IMR-90 (cell line): Measurements from ENCODE around the gene HACL1. TPM values are rescaled to one million over a fixed set of nuclear protein-coding genes. Genes with fewer than 3 reads are reported as not detected.

Source experiments
- ATAC-seq: fragments of 200-7000 bp; cut with Tn5 transposase; 2 replicates; pipeline ENCODE4 v1.9.1; 2020; ENCODE audit warnings: low read depth, mild to moderate bottlenecking, moderate library complexity
- BruUV-seq: library from RNA; stranded (reverse); fragments of 400-500 nt; replicated peaks from 2 replicates; lab custom pipeline; 2021; lab: Mats Ljungman, UMichigan
- CTCF ChIA-PET: fragments of 300-600 bp; formaldehyde crosslinking; extraction: SDS; loops from one replicate; lab custom pipeline; 2021; ENCODE audit warnings: antibody characterized with exemption; lab: Yijun Ruan, JAX
- POLR2A ChIA-PET: fragments of 300-600 bp; sonication (Branson Sonifier 250); formaldehyde crosslinking; loops from one replicate; lab custom pipeline; 2022; ENCODE audit warnings: antibody characterized with exemption; ENCODE audit not compliant: unreplicated experiment; lab: Charles Lee
- DNase-seq: peaks from one replicate; pipeline ENCODE4 v3.0.0; 2013
- H2AFZ ChIP-seq: replicated peaks from 2 replicates; pipeline ENCODE3; 2013; ENCODE audit warnings: low read length, mild to moderate bottlenecking; ENCODE audit not compliant: poor library complexity
- H2AK5ac ChIP-seq: 2 replicates; pipeline ENCODE4 v1.6.1; 2013; ENCODE audit warnings: low read depth, low read length, inconsistent platforms
- H2AK9ac ChIP-seq: replicated peaks from 2 replicates; pipeline ENCODE3; 2013; ENCODE audit warnings: mild to moderate bottlenecking, low read depth, low read length, moderate library complexity; ENCODE audit not compliant: poor library complexity
- H2BK120ac ChIP-seq: 2 replicates; pipeline ENCODE4 v1.6.1; 2013; ENCODE audit warnings: low read depth, low read length, inconsistent platforms
- H2BK15ac ChIP-seq: 3 replicates; pipeline ENCODE4 v1.6.1; 2013; ENCODE audit warnings: low read depth, low read length, inconsistent platforms
- H2BK20ac ChIP-seq: 2 replicates; pipeline ENCODE4 v1.6.1; 2013; ENCODE audit warnings: low read depth, mild to moderate bottlenecking, inconsistent platforms, low read length, moderate library complexity
- H2BK5ac ChIP-seq: 2 replicates; pipeline ENCODE4 v1.6.1; 2013; ENCODE audit warnings: mild to moderate bottlenecking, low read depth, low read length, inconsistent platforms; ENCODE audit not compliant: poor library complexity, severe bottlenecking
- H3K14ac ChIP-seq: replicated peaks from 2 replicates; pipeline ENCODE4 v1.6.1; 2013; ENCODE audit warnings: low read depth, low read length, inconsistent platforms
- H3K18ac ChIP-seq: 2 replicates; pipeline ENCODE4 v1.6.1; 2013; ENCODE audit warnings: low read depth, low read length, control low read depth
- H3K23ac ChIP-seq: 2 replicates; pipeline ENCODE4 v1.6.1; 2013; ENCODE audit warnings: low read depth, low read length, inconsistent platforms
- H3K27ac ChIP-seq: 2 replicates; pipeline ENCODE4 v1.5.1; 2013; ENCODE audit warnings: mild to moderate bottlenecking, control low read depth, low read length; ENCODE audit not compliant: insufficient read depth
- H3K27me3 ChIP-seq: 2 replicates; pipeline ENCODE4 v1.6.1; 2013; ENCODE audit warnings: low read length; ENCODE audit not compliant: control insufficient read depth, insufficient read depth
- H3K36me3 ChIP-seq: 2 replicates; pipeline ENCODE4 v1.6.1; 2013; ENCODE audit warnings: low read length, mixed read lengths; ENCODE audit not compliant: control insufficient read depth, insufficient read depth
- H3K4ac ChIP-seq: 2 replicates; pipeline ENCODE4 v1.6.1; 2013; ENCODE audit warnings: low read depth, low read length, inconsistent platforms
- H3K4me1 ChIP-seq: 2 replicates; pipeline ENCODE4 v1.6.1; 2013; ENCODE audit warnings: low read length, mixed read lengths; ENCODE audit not compliant: control insufficient read depth, insufficient read depth
- H3K4me2 ChIP-seq: 2 replicates; pipeline ENCODE4 v1.6.1; 2013; ENCODE audit warnings: low read depth, mild to moderate bottlenecking, control low read depth, low read length, moderate library complexity
- H3K4me3 ChIP-seq: 2 replicates; pipeline ENCODE4 v1.5.1; 2013; ENCODE audit warnings: low read depth, mild to moderate bottlenecking, control low read depth, low read length, moderate library complexity; ENCODE audit not compliant: insufficient read depth
- H3K56ac ChIP-seq: 2 replicates; pipeline ENCODE4 v1.6.1; 2013; ENCODE audit warnings: low read length, inconsistent platforms; ENCODE audit not compliant: insufficient read depth; ENCODE audit errors: extremely low read depth
- H3K79me1 ChIP-seq, 2 experiments: 2 replicates each; pipeline ENCODE4 v1.6.1; 2013; ENCODE audit warnings: low read length in 2 of 2, inconsistent platforms in 1 of 2, low read depth in 1 of 2
- H3K9ac ChIP-seq: 2 replicates; pipeline ENCODE4 v1.6.1; 2013; ENCODE audit warnings: low read depth, low read length, control low read depth
- H3K9me1 ChIP-seq: 2 replicates; pipeline ENCODE4 v1.6.1; 2013; ENCODE audit warnings: low read length, inconsistent platforms; ENCODE audit not compliant: insufficient read depth
- H3K9me3 ChIP-seq: 2 replicates; pipeline ENCODE4 v1.6.1; 2013; ENCODE audit warnings: low read length; ENCODE audit not compliant: control insufficient read depth, insufficient read depth
- H4K20me1 ChIP-seq: 2 replicates; pipeline ENCODE4 v1.6.1; 2013; ENCODE audit warnings: low read length, inconsistent platforms; ENCODE audit not compliant: insufficient read depth
- H4K5ac ChIP-seq: 2 replicates; pipeline ENCODE4 v1.6.1; 2013; ENCODE audit warnings: mild to moderate bottlenecking, low read depth, low read length, control low read depth
- H4K8ac ChIP-seq, 2 experiments: 2 replicates each; pipeline ENCODE4 v1.6.1; 2013; ENCODE audit warnings: low read depth in 2 of 2, low read length in 2 of 2, control low read depth in 1 of 2, inconsistent platforms in 1 of 2
- H4K91ac ChIP-seq: 2 replicates; pipeline ENCODE4 v1.6.1; 2013; ENCODE audit warnings: low read depth, low read length, inconsistent platforms; ENCODE audit not compliant: insufficient read depth
- CEBPB ChIP-seq: IDR thresholded peaks from 2 replicates; pipeline ENCODE4 v1.6.1; 2012; ENCODE audit warnings: low read depth, low read length, improper control_type of control experiment
- CHD1 ChIP-seq: IDR thresholded peaks from 2 replicates; pipeline ENCODE4 v1.6.1; 2012; ENCODE audit warnings: low read depth, low read length, improper control_type of control experiment
- CTCF ChIP-seq: conservative IDR thresholded peaks from 2 replicates; pipeline ENCODE4 v1.5.1; 2012; ENCODE audit warnings: mild to moderate bottlenecking, low read depth, low read length, improper control_type of control experiment
- ELK1 ChIP-seq: fragments of 150-350 bp; IDR thresholded peaks from 2 replicates; pipeline ENCODE4 v1.6.1; 2016; ENCODE audit warnings: low read depth, mild to moderate bottlenecking, low read length, moderate library complexity, borderline replicate concordance
- MAFK ChIP-seq: IDR thresholded peaks from 2 replicates; pipeline ENCODE4 v1.6.1; 2012; ENCODE audit warnings: low read depth, low read length, improper control_type of control experiment
- MAZ ChIP-seq: IDR thresholded peaks from 2 replicates; pipeline ENCODE4 v1.6.1; 2012; ENCODE audit warnings: low read depth, mild to moderate bottlenecking, low read length, improper control_type of control experiment, moderate library complexity, borderline replicate concordance
- MXI1 ChIP-seq: IDR thresholded peaks from 2 replicates; pipeline ENCODE4 v1.6.1; 2012; ENCODE audit warnings: low read depth, mild to moderate bottlenecking, low read length, moderate library complexity, borderline replicate concordance
- NFE2L2 ChIP-seq: fragments of 150-350 bp; IDR thresholded peaks from 2 replicates; pipeline ENCODE4 v1.6.1; 2016; ENCODE audit warnings: low read depth, mild to moderate bottlenecking, low read length
- RCOR1 ChIP-seq: IDR thresholded peaks from 2 replicates; pipeline ENCODE4 v1.6.1; 2012; ENCODE audit warnings: mild to moderate bottlenecking, low read length, improper control_type of control experiment; ENCODE audit not compliant: insufficient replicate concordance
- RFX5 ChIP-seq: IDR thresholded peaks from 2 replicates; pipeline ENCODE4 v1.8.0; 2012; ENCODE audit warnings: low read depth, mild to moderate bottlenecking, low read length, moderate library complexity
- WGBS, 2 experiments: methylation state at CpG; one replicate each; pipeline versions ENCODE4 v1.1.5 to v1.1.7; 2013; ENCODE audit warnings: missing lambda C conversion rate in 2 of 2; ENCODE audit not compliant: insufficient read length in 1 of 2; ENCODE audit errors: extremely low coverage in 2 of 2; 5-methylcytosine and 5-hydroxymethylcytosine counted together
- dilution Hi-C: fragments of 300-500 bp; cut with HindIII; formaldehyde crosslinking; loops from one replicate; pipeline ENCODE4 v1.14.3; 2018; ENCODE audit warnings: low sequenced_read_pairs; ENCODE audit not compliant: unreplicated experiment
- in situ Hi-C: fragments of 300-500 bp; cut with MboI; formaldehyde crosslinking; loops from 3 replicates; pipeline ENCODE4 v1.14.3; 2019; ENCODE audit warnings: low sequenced_read_pairs, inconsistent platforms, mixed read lengths
- intact Hi-C: fragments of 100-400 bp; cut with micrococcal nuclease; formaldehyde crosslinking; loops from 2 replicates; pipeline ENCODE4 v1.10.0; 2022
- polyA plus RNA-seq, 3 experiments: library from polyadenylated mRNA; depleted of rRNA; stranded (reverse); fragments of >200 nt; gene quantifications; 2 replicates each; pipeline ENCODE4 v1.2.3, GENCODE V29; 2012; ENCODE audit warnings: low replicate concordance in 1 of 3
- total RNA-seq: library from RNA; depleted of rRNA; stranded (reverse); fragments of >200 nt; gene quantifications from 2 replicates; pipeline ENCODE4 v1.2.3, GENCODE V29; 2012

HACL1 gene
- total and polyA plus RNA-seq, 2 of the 4 experiments (the other 2 are of a cell fraction) = 9.9 to 28.1 TPM

- Histone ChIP-seq H2BK5ac (no peak overlapping the region), H3K4me1 (no peaks in the 10 kb centered on the region), H3K9me1 (no peaks in the 10 kb centered on the region), H2AFZ (no peak overlapping the region), H3K23ac (no peak overlapping the region), H3K36me3 (no peaks in the 10 kb centered on the region), H3K14ac (no peak overlapping the region), H2BK120ac (no peak overlapping the region), H3K79me1 (no peaks in the 10 kb centered on the region), H2BK15ac (no peak overlapping the region), H2AK5ac (no peak overlapping the region), H3K9ac (no peak overlapping the region), H4K5ac (no peak overlapping the region), H4K20me1 (no peaks in the 10 kb centered on the region), H3K27ac (no peak overlapping the region), H4K91ac (no peak overlapping the region), H3K9me3 (no peaks in the 10 kb centered on the region), H3K27me3 (no peaks in the 10 kb centered on the region), H3K18ac (no peak overlapping the region), H4K8ac (no peak overlapping the region), H3K4me3 (no peak overlapping the region), H2AK9ac (no peak overlapping the region), H3K4ac (no peak overlapping the region), H3K4me2 (no peak overlapping the region), H3K56ac (no peak overlapping the region), H2BK20ac (no peak overlapping the region)
- BruUV-seq = no TSS peak
- intact Hi-C loops = no loop called here
- CTCF ChIA-PET = no interaction called here
- no peak for ATAC-seq
- TF ChIP-seq MAZ (no peak), CHD1 (no peak), MAFK (no peak), RCOR1 (no peak), RFX5 (no peak), MXI1 (no peak), CTCF (no peak), CEBPB (no peak), NFE2L2 (no peak), ELK1 (no peak)
- in situ Hi-C loops = no loop called here
- WGBS, 2 experiments = no CpG with 5 or more reads among the region's 4 CpGs
- POLR2A ChIA-PET = no interaction called here
- dilution Hi-C loops = no loop called here
- DNase-seq = no peak
Measured at GRCh38 chr3:15541371-15541770, 60.0 kb downstream of the HACL1 start.
